SU-DHL-6 (cell line): Measurements from ENCODE around the gene PLAU.

Source experiments
- H2AFZ ChIP-seq: fragments of 200-600 bp; sonication (generic); 2 replicates; pipeline ENCODE4 v1.6.1; 2014; ENCODE audit warnings: low read depth, mild to moderate bottlenecking, moderate library complexity, mixed read lengths, antibody characterized with exemption, low read length; ENCODE audit not compliant: severe bottlenecking
- H3F3A ChIP-seq: fragments of 200-600 bp; shearing (Covaris generic); 2 replicates; pipeline ENCODE4 v1.6.0; 2016; ENCODE audit warnings: antibody characterized with exemption, mild to moderate bottlenecking; ENCODE audit not compliant: insufficient read depth
- H3K27ac ChIP-seq: fragments of 200-600 bp; sonication (generic); 2 replicates; pipeline ENCODE4 v1.5.1; 2016; ENCODE audit warnings: low read depth, mild to moderate bottlenecking, low read length, moderate library complexity, mixed read lengths
- H3K27me3 ChIP-seq: fragments of 200-600 bp; sonication (generic), shearing (Covaris generic); 2 replicates; pipeline ENCODE4 v1.6.0; 2014; ENCODE audit warnings: mild to moderate bottlenecking, low read length
- H3K36me3 ChIP-seq: fragments of 200-600 bp; sonication (generic); 2 replicates; pipeline ENCODE4 v1.6.1; 2014; ENCODE audit warnings: mild to moderate bottlenecking, low read length, mixed read lengths
- H3K4me2 ChIP-seq: fragments of 300-600, 200-600 bp; shearing (Covaris generic), sonication (generic); 2 replicates; pipeline ENCODE4 v1.6.0; 2014; ENCODE audit warnings: low read length, low read depth, mild to moderate bottlenecking; ENCODE audit not compliant: poor library complexity, severe bottlenecking
- H3K4me3 ChIP-seq: fragments of 200-600 bp; sonication (generic); 2 replicates; pipeline ENCODE4 v1.5.1; 2014; ENCODE audit warnings: antibody characterized with exemption, low read length, mild to moderate bottlenecking, mixed read lengths; ENCODE audit not compliant: insufficient read depth, poor library complexity, severe bottlenecking
- H3K79me2 ChIP-seq: fragments of 200-600 bp; sonication (generic); 2 replicates; pipeline ENCODE4 v1.6.1; 2014; ENCODE audit warnings: mild to moderate bottlenecking, low read length, moderate library complexity; ENCODE audit not compliant: insufficient read depth
- H3K9ac ChIP-seq: fragments of 200-600 bp; sonication (generic); 2 replicates; pipeline ENCODE4 v1.7.0; 2014; ENCODE audit warnings: mild to moderate bottlenecking, low read length
- H3K9me2 ChIP-seq: fragments of 200-600 bp; sonication (generic); replicated peaks from 2 replicates; pipeline ENCODE4 v1.6.1; 2014; ENCODE audit warnings: low read length; ENCODE audit not compliant: insufficient read depth
- H3K9me3 ChIP-seq: fragments of 200-600 bp; sonication (generic); 2 replicates; pipeline ENCODE4 v1.6.1; 2014; ENCODE audit warnings: low read length, mixed read lengths; ENCODE audit not compliant: insufficient read depth
- H4K20me1 ChIP-seq: fragments of 200-600 bp; sonication (generic); 2 replicates; pipeline ENCODE4 v1.6.1; 2014; ENCODE audit warnings: low read depth, mild to moderate bottlenecking, antibody characterized with exemption, low read length, moderate library complexity, mixed read lengths
- EZH2phosphoT487 ChIP-seq: fragments of 200-600 bp; sonication (generic), shearing (Covaris generic); conservative IDR thresholded peaks from 2 replicates; pipeline ENCODE4 v1.6.1; 2018; ENCODE audit warnings: mild to moderate bottlenecking, antibody characterized with exemption, low read length, moderate library complexity, mixed read lengths
- TF ChIP-seq, protein P1 (sequence below): fragments of 200-600 bp; sonication (generic); IDR thresholded peaks from one replicate; pipeline ENCODE4 v1.5.1; 2017; ENCODE audit warnings: antibody characterized with exemption, mild to moderate bottlenecking, low read length, moderate library complexity; ENCODE audit not compliant: insufficient read depth, poor library complexity, severe bottlenecking

The PLAU gene

DNA sequence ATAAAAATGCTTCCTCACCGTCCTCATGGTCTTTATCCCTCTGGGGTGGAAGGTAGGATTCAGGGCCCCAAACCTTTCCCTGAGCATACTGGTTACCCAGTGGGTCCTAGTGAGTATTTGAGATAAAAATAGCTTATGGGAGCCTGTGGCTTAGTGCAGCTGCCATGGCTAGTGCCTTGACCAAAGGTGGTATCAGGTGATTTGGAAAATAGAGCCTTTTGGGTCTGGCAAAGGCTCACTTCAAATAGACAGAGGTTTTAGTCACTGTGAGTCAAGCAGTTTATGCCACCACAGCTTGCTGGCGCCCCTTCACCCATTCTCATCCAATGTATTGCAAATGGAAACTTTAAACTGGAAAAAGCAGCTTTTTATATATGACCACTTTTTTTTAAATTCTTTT lies 30.4 kb downstream of the PLAU start:
- H3K79me2 ChIP-seq: no peaks in the 10 kb centered on the region
- H3K9me2 ChIP-seq: no peaks in the 10 kb centered on the region
- no peak overlapping the region for H3K9ac ChIP-seq
- no peaks in the 10 kb centered on the region for H3K27me3 ChIP-seq
- no peak for TF ChIP-seq EZH2phosphoT487
- TF ChIP-seq, protein P1, sequence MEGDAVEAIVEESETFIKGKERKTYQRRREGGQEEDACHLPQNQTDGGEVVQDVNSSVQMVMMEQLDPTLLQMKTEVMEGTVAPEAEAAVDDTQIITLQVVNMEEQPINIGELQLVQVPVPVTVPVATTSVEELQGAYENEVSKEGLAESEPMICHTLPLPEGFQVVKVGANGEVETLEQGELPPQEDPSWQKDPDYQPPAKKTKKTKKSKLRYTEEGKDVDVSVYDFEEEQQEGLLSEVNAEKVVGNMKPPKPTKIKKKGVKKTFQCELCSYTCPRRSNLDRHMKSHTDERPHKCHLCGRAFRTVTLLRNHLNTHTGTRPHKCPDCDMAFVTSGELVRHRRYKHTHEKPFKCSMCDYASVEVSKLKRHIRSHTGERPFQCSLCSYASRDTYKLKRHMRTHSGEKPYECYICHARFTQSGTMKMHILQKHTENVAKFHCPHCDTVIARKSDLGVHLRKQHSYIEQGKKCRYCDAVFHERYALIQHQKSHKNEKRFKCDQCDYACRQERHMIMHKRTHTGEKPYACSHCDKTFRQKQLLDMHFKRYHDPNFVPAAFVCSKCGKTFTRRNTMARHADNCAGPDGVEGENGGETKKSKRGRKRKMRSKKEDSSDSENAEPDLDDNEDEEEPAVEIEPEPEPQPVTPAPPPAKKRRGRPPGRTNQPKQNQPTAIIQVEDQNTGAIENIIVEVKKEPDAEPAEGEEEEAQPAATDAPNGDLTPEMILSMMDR: no peak
- no peaks in the 10 kb centered on the region for H3K9me3 ChIP-seq
- no peaks in the 10 kb centered on the region for H3K36me3 ChIP-seq
- no peak overlapping the region for H3K27ac ChIP-seq
- H3K4me2 ChIP-seq: no peak overlapping the region
- H4K20me1 ChIP-seq: no peaks in the 10 kb centered on the region
- no peak overlapping the region for H3K4me3 ChIP-seq
- no peaks in the 10 kb centered on the region for H3F3A ChIP-seq
- no peak overlapping the region for H2AFZ ChIP-seq

DNA sequence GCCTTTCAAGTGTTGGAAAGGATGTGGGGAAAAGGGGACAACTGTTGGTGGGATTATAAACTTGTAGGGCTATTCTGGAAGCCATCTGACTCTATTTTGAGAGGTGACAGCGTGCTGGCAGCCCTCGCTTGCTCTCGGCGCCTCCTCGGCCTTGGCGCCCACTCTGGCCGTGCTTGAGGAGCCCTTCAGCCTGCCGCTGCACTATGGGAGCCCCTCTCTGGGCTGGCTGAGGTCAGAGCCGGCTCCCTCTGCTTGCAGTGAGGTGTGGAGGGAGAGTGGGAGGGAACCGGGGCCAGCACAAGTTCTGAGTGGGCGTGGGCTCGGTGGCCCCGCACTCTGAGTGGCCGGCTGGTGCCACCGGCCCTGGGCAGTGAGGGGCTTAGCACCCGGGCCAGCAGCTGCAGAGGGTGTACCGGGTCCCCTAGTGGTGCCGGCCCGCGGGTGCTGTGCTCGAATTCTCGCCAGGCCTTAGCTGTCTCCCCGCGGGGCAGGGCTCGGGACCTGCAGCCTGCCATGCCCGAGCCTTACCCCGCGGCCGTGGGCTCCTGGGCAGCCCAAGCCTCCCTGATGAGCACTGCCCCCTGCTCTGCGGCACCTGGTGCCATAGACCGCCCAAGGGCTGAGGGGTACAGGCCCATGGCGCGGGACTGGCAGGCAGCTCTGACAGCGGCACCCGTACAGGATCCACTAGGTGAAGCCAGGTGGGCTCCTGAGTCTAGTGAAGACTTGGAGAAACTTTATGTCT lies 33.6 kb downstream of the PLAU start:
- Histone ChIP-seq H3K9me2 (no peaks in the 10 kb centered on the region), H3K27ac (no peak overlapping the region), H3K9ac (no peak overlapping the region), H3K36me3 (no peaks in the 10 kb centered on the region), H3K9me3 (no peaks in the 10 kb centered on the region), H4K20me1 (no peaks in the 10 kb centered on the region), H3F3A (no peaks in the 10 kb centered on the region), H3K4me3 (no peak overlapping the region), H3K27me3 (no peaks in the 10 kb centered on the region), H3K79me2 (no peaks in the 10 kb centered on the region), H3K4me2 (no peak overlapping the region), H2AFZ (no peak overlapping the region)
- TF ChIP-seq, protein P1: no peak
- TF ChIP-seq EZH2phosphoT487: no peak

DNA sequence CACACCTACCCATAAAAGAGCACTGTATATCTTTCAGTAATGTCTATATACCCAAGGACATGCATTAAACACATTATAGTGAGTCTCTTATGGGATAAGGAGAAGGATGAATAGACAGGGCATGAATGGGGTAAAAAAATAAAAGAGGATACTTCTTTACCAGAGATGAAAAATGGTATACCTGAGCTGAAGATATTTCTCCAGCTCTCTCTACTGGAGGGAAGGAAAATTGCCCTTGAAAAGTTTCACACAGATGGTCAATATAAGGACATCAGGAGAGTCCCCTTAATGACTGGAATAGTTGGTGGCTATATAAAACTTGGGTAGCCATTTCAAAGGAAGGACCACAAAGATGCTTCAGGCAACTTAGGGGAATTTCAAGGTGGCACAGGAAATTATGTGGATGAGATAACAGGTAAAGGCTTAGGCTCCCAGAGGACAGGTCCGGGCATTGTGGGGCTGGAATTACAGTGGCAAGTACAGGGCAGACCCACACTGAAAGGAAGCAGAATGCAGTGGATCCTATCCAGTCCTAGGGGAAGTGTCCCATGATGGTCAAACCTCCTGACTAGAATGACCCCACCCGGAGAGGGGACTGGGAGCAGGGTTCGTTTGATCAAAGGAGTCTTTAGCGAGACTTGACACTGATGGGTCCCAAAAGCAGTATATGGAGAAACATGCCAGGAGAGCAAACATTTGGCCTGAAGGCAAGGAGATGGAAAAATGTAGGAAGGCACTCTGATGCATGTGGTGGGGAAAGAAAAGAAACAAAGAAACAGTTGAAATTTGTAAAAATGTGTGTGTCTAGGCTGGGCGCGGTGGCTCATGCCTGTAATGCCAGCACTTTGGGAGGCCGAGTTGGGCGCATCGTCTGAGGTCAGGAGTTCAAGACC lies 35.6 kb downstream of the PLAU start:
- Histone ChIP-seq H3F3A (no peaks in the 10 kb centered on the region), H3K79me2 (no peaks in the 10 kb centered on the region), H2AFZ (no peak overlapping the region), H3K9ac (no peak overlapping the region), H3K27ac (no peak overlapping the region), H3K9me2 (no peaks in the 10 kb centered on the region), H3K27me3 (no peaks in the 10 kb centered on the region), H3K36me3 (no peaks in the 10 kb centered on the region), H3K4me3 (no peak overlapping the region), H3K4me2 (no peak overlapping the region), H4K20me1 (no peaks in the 10 kb centered on the region), H3K9me3 (no peaks in the 10 kb centered on the region)
- TF ChIP-seq EZH2phosphoT487: no peak
- TF ChIP-seq, protein P1: no peak
